Vagina (tissue), 2 donors: Measurements from ENCODE around the gene SRF.

Experiments used
- POLR2A ChIP-seq, 2 donors: fragments of 450-650 bp; IDR thresholded peaks; one replicate each; pipeline ENCODE4 v1.6.1; 2017; ENCODE audit warnings: antibody characterized with exemption in 2 of 2, mild to moderate bottlenecking in 2 of 2, moderate library complexity in 2 of 2
- POLR2AphosphoS5 ChIP-seq, 2 donors: sonication (generic); formaldehyde crosslinking; IDR thresholded peaks; one replicate each; pipeline ENCODE4 v1.9.0; 2017; ENCODE audit warnings: antibody characterized with exemption in 2 of 2, mild to moderate bottlenecking in 2 of 2, low read depth in 1 of 2; ENCODE audit not compliant: insufficient read depth in 1 of 2
- TF ChIP-seq, protein P1 (sequence below), 3 experiments: fragments of 450-650 bp in 2 of 3; fragments of 200-600 bp in 1 of 3; sonication (generic) in 1 of 3; IDR thresholded peaks; one replicate each; pipeline ENCODE4 v1.5.1; 2017 to 2019; ENCODE audit warnings: antibody characterized with exemption in 3 of 3, mild to moderate bottlenecking in 2 of 3, moderate library complexity in 2 of 3

DNA sequence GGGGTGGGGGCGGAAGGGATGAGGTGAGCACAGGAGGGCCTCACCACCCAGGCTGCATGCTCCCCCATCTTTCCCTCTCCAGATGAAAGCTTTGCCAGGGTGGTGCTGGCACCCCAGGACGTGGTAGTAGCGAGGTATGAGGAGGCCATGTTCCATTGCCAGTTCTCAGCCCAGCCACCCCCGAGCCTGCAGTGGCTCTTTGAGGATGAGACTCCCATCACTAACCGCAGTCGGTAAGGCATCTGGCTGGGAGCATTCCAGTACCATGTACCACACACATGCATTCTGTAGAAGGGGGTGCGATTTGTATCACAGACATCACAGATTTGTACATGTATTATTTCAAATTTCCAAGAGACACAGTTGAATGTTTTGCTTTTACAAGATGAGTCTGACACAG, 40.6 kb upstream of the SRF start:
- TF ChIP-seq POLR2AphosphoS5 (IDR thresholded peaks at IDR 0.05; ENCODE audit: insufficient read depth in 1 of 2, low read depth in 1 of 2) (no peak), POLR2A (IDR thresholded peaks at IDR 0.05) (no peak)
- TF ChIP-seq, protein P1, sequence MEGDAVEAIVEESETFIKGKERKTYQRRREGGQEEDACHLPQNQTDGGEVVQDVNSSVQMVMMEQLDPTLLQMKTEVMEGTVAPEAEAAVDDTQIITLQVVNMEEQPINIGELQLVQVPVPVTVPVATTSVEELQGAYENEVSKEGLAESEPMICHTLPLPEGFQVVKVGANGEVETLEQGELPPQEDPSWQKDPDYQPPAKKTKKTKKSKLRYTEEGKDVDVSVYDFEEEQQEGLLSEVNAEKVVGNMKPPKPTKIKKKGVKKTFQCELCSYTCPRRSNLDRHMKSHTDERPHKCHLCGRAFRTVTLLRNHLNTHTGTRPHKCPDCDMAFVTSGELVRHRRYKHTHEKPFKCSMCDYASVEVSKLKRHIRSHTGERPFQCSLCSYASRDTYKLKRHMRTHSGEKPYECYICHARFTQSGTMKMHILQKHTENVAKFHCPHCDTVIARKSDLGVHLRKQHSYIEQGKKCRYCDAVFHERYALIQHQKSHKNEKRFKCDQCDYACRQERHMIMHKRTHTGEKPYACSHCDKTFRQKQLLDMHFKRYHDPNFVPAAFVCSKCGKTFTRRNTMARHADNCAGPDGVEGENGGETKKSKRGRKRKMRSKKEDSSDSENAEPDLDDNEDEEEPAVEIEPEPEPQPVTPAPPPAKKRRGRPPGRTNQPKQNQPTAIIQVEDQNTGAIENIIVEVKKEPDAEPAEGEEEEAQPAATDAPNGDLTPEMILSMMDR (IDR thresholded peaks at IDR 0.05), result no peak
